ENCODE results near the gene ANGPTL5.
"Not testable (repeated sequence)": the region's sequence is repeated elsewhere in the genome, so short reads cannot be mapped to it uniquely, and the experiment has no call there.

ANGPTL5 gene

DNA sequence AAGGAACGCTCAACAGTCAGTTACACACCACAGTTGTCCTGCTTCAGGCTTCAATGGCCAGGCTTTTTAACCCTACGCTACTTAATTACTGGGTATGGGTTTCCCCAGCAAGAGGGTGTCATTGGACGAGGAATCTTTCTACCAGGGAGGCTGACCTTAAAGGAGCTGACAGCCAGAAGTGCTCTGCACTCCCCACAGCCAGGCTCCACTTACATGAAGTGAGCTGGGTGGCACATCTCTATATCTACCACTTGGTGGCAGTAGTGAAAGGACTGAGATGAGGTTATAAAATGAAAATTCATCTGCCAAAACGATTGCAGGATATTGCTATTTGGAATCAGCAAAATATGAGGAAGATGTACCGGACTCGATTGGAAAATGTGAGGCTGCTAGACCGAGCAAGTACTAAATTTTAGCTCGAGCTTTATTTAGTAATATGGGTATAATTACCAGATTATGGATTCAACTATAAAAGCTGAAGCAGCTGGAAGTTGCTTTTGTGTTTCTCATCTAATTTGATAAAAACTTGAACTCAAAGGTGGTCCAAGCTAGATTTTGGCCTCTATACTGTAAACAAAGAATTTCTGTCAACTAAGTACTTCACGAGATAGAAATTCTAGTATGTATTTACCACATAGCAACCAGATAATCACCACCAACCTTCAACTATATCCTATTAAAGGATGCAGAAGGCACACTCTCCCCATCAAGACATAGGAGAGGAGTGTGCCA is 55.5 kb downstream of the ANGPTL5 start:
- Histone ChIP-seq H3K27ac (no peak overlapping the region), H3K27me3 (ENCODE audit: insufficient read depth, low read depth, severe bottlenecking) (no peaks in the 10 kb centered on the region), H3K9me3 (ENCODE audit: severe bottlenecking) (peaks cover 5% of the 10 kb centered on the region), H3K4me3 (ENCODE audit: low read depth, low read length) (no peak overlapping the region), H3K36me3 (no peaks in the 10 kb centered on the region)
- DNase-seq, result peak; percentile 32
- TF ChIP-seq, protein P1, sequence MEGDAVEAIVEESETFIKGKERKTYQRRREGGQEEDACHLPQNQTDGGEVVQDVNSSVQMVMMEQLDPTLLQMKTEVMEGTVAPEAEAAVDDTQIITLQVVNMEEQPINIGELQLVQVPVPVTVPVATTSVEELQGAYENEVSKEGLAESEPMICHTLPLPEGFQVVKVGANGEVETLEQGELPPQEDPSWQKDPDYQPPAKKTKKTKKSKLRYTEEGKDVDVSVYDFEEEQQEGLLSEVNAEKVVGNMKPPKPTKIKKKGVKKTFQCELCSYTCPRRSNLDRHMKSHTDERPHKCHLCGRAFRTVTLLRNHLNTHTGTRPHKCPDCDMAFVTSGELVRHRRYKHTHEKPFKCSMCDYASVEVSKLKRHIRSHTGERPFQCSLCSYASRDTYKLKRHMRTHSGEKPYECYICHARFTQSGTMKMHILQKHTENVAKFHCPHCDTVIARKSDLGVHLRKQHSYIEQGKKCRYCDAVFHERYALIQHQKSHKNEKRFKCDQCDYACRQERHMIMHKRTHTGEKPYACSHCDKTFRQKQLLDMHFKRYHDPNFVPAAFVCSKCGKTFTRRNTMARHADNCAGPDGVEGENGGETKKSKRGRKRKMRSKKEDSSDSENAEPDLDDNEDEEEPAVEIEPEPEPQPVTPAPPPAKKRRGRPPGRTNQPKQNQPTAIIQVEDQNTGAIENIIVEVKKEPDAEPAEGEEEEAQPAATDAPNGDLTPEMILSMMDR (IDR thresholded peaks at IDR 0.05; ENCODE audit: low read depth, low read length), result peak; percentile 67

DNA sequence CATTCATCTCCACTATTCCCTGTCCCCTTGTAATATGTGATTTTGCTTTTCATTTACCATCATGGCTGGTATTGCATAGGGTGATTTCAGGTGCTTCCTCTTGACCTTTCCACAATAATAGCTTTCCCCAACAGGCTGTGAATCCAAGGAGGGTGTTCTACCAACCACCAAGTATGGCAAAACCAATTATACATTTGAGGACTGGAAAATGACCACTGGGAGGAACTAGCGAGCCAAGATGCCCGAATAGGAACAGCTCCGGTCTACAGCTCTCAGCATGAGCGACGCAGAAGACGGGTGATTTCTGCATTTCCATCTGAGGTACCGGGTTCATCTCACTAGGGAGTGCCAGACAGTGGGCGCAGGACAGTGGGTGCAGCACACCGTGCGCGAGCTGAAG is 64.1 kb downstream of the ANGPTL5 start:
- TF ChIP-seq, protein P1 (IDR thresholded peaks at IDR 0.05; ENCODE audit: low read depth, low read length), result peak; percentile 23; the same call in 1 of the 2 replicates
- not testable (repeated sequence) for DNase-seq; H3K36me3 ChIP-seq; H3K4me3 ChIP-seq (ENCODE audit: low read depth, low read length); H3K9me3 ChIP-seq (ENCODE audit: severe bottlenecking); H3K27me3 ChIP-seq (ENCODE audit: insufficient read depth, low read depth, severe bottlenecking); H3K27ac ChIP-seq

DNA sequence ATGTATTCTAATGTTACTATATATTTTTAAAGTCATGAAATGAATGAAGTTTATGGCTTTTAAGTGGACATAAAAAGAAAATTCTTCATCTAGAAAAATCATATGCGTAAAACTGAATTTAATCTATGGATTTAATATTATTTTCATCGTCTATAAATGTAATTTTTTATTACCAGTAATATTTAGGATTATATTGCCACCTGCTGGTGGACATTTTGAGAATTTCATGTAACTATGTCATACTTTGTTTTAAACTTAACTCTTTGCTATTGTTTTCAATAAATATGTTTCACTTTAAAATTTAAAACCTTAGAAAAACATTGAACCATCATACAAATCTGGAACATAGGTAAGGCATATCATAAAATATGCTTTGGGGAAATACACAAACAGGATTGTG is 68.1 kb downstream of the ANGPTL5 start:
- TF ChIP-seq, protein P1 (IDR thresholded peaks at IDR 0.05; ENCODE audit: low read depth, low read length), result no peak
- Histone ChIP-seq H3K9me3 (ENCODE audit: severe bottlenecking) (no peaks in the 10 kb centered on the region), H3K27ac (no peak overlapping the region), H3K4me3 (ENCODE audit: low read depth, low read length) (no peak overlapping the region), H3K36me3 (no peaks in the 10 kb centered on the region), H3K27me3 (ENCODE audit: insufficient read depth, low read depth, severe bottlenecking) (no peaks in the 10 kb centered on the region)
- no peak for DNase-seq

DNA sequence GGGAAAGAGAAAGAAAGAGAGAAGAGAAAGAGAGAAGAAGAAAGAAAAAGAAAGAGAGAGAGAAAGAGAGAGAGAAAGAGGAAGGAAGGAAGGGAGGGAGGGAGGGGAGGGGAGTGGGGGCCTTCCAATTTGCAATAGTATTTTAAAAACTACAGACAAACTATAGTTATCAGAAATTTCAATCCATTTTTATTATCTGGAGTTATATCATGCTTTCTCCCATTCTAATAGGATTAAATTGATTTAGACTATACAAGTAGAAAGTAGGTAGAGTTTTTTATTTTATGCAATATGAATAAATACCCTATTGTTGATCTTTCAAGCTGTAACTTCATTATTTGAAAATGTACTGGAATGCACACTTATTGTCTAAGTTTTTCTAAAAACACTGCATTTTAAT is 71.7 kb downstream of the ANGPTL5 start:
- H3K27me3 ChIP-seq (ENCODE audit: insufficient read depth, low read depth, severe bottlenecking), result no peaks in the 10 kb centered on the region
- H3K36me3 ChIP-seq, result no peaks in the 10 kb centered on the region
- DNase-seq, result no peak
- H3K4me3 ChIP-seq (ENCODE audit: low read depth, low read length), result no peak overlapping the region
- H3K9me3 ChIP-seq (ENCODE audit: severe bottlenecking), result no peaks in the 10 kb centered on the region
- no peak overlapping the region for H3K27ac ChIP-seq
- TF ChIP-seq, protein P1 (IDR thresholded peaks at IDR 0.05; ENCODE audit: low read depth, low read length), result no peak

DNA sequence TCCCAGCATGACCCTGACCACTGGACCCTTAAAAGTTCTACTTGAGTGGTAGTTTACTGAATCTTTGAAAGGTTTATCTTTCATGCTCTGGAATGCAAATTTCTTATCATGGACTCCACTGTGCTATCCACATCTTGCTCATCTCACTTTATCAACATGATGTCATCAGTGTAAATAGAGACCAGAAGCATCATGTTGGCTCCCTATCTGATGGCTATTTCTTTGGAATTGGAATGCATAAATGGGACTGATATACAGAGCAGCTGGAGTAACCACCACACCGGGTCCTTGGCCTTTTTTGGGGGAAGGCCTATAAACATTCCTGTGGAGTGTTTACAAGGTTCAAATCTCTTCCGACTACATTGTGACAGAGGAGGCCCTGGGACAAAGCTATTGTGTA is 75.6 kb downstream of the ANGPTL5 start:
- H3K9me3 ChIP-seq (ENCODE audit: severe bottlenecking), result no peaks in the 10 kb centered on the region
- DNase-seq, result no peak
- H3K27ac ChIP-seq, result no peak overlapping the region
- TF ChIP-seq, protein P1 (IDR thresholded peaks at IDR 0.05; ENCODE audit: low read depth, low read length), result no peak
- no peaks in the 10 kb centered on the region for H3K36me3 ChIP-seq
- H3K27me3 ChIP-seq (ENCODE audit: insufficient read depth, low read depth, severe bottlenecking), result no peaks in the 10 kb centered on the region
- H3K4me3 ChIP-seq (ENCODE audit: low read depth, low read length), result no peak overlapping the region
